ENCODE results near the gene CCDC127. TPM values are rescaled to one million over a fixed set of nuclear protein-coding genes. Genes with fewer than 3 reads are reported as not detected.

Gene CCDC127
- total and polyA plus RNA-seq, 2 of the 13 experiments (the other 11 are each of a cell fraction or from before 2014, with no cell fraction given): 2.9 to 4.3 TPM

GRCh38 chr5:188488-189481 lies 29.2 kb downstream of the CCDC127 start (continued):
- TF ChIP-seq MYNN (CRISPR knock-in tag; IDR thresholded peaks at IDR 0.05; ENCODE audit: low read depth) (no peak), ZNF337 (CRISPR knock-in tag; IDR thresholded peaks at IDR 0.05; ENCODE audit: borderline replicate concordance, low read depth) (no peak), TBP (CRISPR knock-in tag; IDR thresholded peaks at IDR 0.05) (no peak), ZBTB26 (CRISPR knock-in tag; IDR thresholded peaks at IDR 0.05; ENCODE audit: borderline replicate concordance) (no peak), ZNF7 (CRISPR knock-in tag; IDR thresholded peaks at IDR 0.05) (no peak), CBFB (CRISPR knock-in tag; IDR thresholded peaks at IDR 0.05) (0 out of 2 replicates have a peak, but pooled peaks have one; percentile 27), SRF (IDR thresholded peaks at IDR 0.05; ENCODE audit: low read depth, low read length) (no peak), RBFOX2 (IDR thresholded peaks at IDR 0.05; ENCODE audit: low read depth, low read length) (no peak), MAFK (conservative IDR thresholded peaks at IDR 0.05 in 1 of 2, IDR thresholded peaks at IDR 0.05 in 1 of 2; ENCODE audit: low read length in 2 of 2) (no peak), ZFP91 (CRISPR knock-in tag; IDR thresholded peaks at IDR 0.05; ENCODE audit: borderline replicate concordance) (peak; percentile 63; the same call in 1 of the 2 replicates), HOXA5 (CRISPR knock-in tag; IDR thresholded peaks at IDR 0.05) (no peak), ZNF20 (CRISPR knock-in tag; IDR thresholded peaks at IDR 0.05) (no peak), POLR2A (IDR thresholded peaks at IDR 0.05; ENCODE audit: insufficient read depth in 1 of 2, low read depth in 2 of 2, low read length in 2 of 2) (no peak), NFE2 (CRISPR knock-in tag; IDR thresholded peaks at IDR 0.05) (no peak), ATF2 (CRISPR knock-in tag; IDR thresholded peaks at IDR 0.05) (no peak), ZNF318 (CRISPR knock-in tag; IDR thresholded peaks at IDR 0.05) (no peak), ONECUT2 (CRISPR knock-in tag; IDR thresholded peaks at IDR 0.05) (no peak)

Data from HepG2 (cell line).